H1 (cell line): ENCODE results near the gene TMCC1. TPM values are rescaled to one million over a fixed set of nuclear protein-coding genes. Genes with fewer than 3 reads are reported as not detected.

ENCODE experiments used
- CTCF ChIA-PET: fragments of 300-600 bp; sonication (Branson Sonifier 250); formaldehyde crosslinking; loops from one replicate; lab custom pipeline; 2021; ENCODE audit not compliant: partially characterized antibody; lab: Charles Lee
- POLR2A ChIA-PET: fragments of 300-600 bp; sonication (Branson Sonifier 250); formaldehyde crosslinking; loops from one replicate; lab custom pipeline; 2021; ENCODE audit warnings: inconsistent platforms; ENCODE audit not compliant: partially characterized antibody; lab: Charles Lee
- DNase-seq, 2 experiments: peaks; one replicate each; pipeline versions ENCODE4 v3.0.0 to v3.0.0-alpha.2; 2010 to 2022; ENCODE audit warnings: low spot score in 2 of 2, low read depth in 1 of 2, mixed read lengths in 1 of 2
- FAIRE-seq: peaks from 2 replicates; lab custom pipeline; 2011; peaks lifted over from hg19 to GRCh38; lab: Jason Lieb, UNC
- H2AFZ ChIP-seq: 2 replicates; pipeline ENCODE4 v1.8.1; 2012; ENCODE audit warnings: low read length, inconsistent platforms
- H2AK5ac ChIP-seq: 2 replicates; pipeline ENCODE4 v1.6.1; 2013; ENCODE audit warnings: low read depth, low read length
- H2BK120ac ChIP-seq: replicated peaks from 2 replicates; pipeline ENCODE3; 2013; ENCODE audit warnings: low read depth, low read length, inconsistent platforms
- H2BK12ac ChIP-seq: 2 replicates; pipeline ENCODE4 v1.6.1; 2013; ENCODE audit warnings: low read depth, low read length
- H2BK15ac ChIP-seq: 2 replicates; pipeline ENCODE4 v1.6.1; 2013; ENCODE audit warnings: low read length
- H2BK20ac ChIP-seq: 2 replicates; pipeline ENCODE4 v1.6.1; 2013; ENCODE audit warnings: low read length
- H2BK5ac ChIP-seq: 2 replicates; pipeline ENCODE4 v1.6.1; 2013; ENCODE audit warnings: low read depth, low read length
- H3K14ac ChIP-seq: 2 replicates; pipeline ENCODE4 v1.6.1; 2013; ENCODE audit warnings: inconsistent platforms; ENCODE audit not compliant: insufficient read length
- H3K18ac ChIP-seq: 2 replicates; pipeline ENCODE4 v1.6.1; 2013; ENCODE audit warnings: low read length; ENCODE audit errors: extremely low read depth
- H3K23ac ChIP-seq: 2 replicates; pipeline ENCODE4 v1.6.1; 2013; ENCODE audit warnings: inconsistent platforms; ENCODE audit not compliant: insufficient read length
- H3K23me2 ChIP-seq: 2 replicates; pipeline ENCODE4 v1.6.1; 2013; ENCODE audit warnings: low read depth, low read length
- H3K27ac ChIP-seq: 2 replicates; pipeline ENCODE4 v1.6.1; 2011; ENCODE audit warnings: low read depth, low read length, inconsistent platforms
- H3K27me3 ChIP-seq, 4 experiments: replicated peaks in 1 of 4; 1 replicate in 1 of 4; 2 replicates in 3 of 4; pipeline versions ENCODE4 v1.6.1 to v1.8.1; 2011 to 2013; ENCODE audit warnings: low read length in 3 of 4, mild to moderate bottlenecking in 3 of 4, inconsistent platforms in 2 of 4, mixed read lengths in 2 of 4, moderate library complexity in 1 of 4; ENCODE audit not compliant: control insufficient read depth in 3 of 4, insufficient read depth in 3 of 4; ENCODE audit errors: extremely low read depth in 1 of 4
- H3K36me3 ChIP-seq, 4 experiments: 2 replicates each; pipeline versions ENCODE4 v1.6.1 to v1.8.1; 2011 to 2013; ENCODE audit warnings: mild to moderate bottlenecking in 4 of 4, low read length in 3 of 4, moderate library complexity in 2 of 4, control low read depth in 1 of 4, inconsistent platforms in 1 of 4; ENCODE audit not compliant: insufficient read depth in 4 of 4, control insufficient read depth in 2 of 4
- H3K4ac ChIP-seq: replicated peaks from 2 replicates; pipeline ENCODE3; 2013; ENCODE audit warnings: low read length, low read depth, mixed read lengths, inconsistent platforms; ENCODE audit not compliant: insufficient read length
- H3K4me1 ChIP-seq, 4 experiments: replicated peaks in 1 of 4; 1 replicate in 1 of 4; 2 replicates in 3 of 4; pipeline versions ENCODE4 v1.6.1 to v1.8.1; 2011 to 2013; ENCODE audit warnings: low read length in 3 of 4, inconsistent platforms in 2 of 4, mixed read lengths in 1 of 4; ENCODE audit not compliant: insufficient read depth in 4 of 4, control insufficient read depth in 3 of 4
- H3K4me2 ChIP-seq, 2 experiments: 2 replicates each; pipeline versions ENCODE4 v1.6.1 to v1.8.1; 2011 to 2013; ENCODE audit warnings: low read depth in 2 of 2, low read length in 2 of 2, control low read depth in 1 of 2, inconsistent platforms in 1 of 2, mild to moderate bottlenecking in 1 of 2; ENCODE audit not compliant: insufficient read depth in 1 of 2
- H3K4me3 ChIP-seq, 4 experiments: fragments of 200-600, 300-600 bp in 1 of 4; sonication (generic), shearing (Covaris generic), sonication (Bioruptor Twin) in 1 of 4; 2 replicates each; pipeline versions ENCODE4 v1.5.1 to v1.8.1; 2011 to 2016; ENCODE audit warnings: low read length in 4 of 4, low read depth in 3 of 4, control low read depth in 2 of 4, inconsistent platforms in 2 of 4, mild to moderate bottlenecking in 2 of 4, mixed read lengths in 1 of 4, moderate library complexity in 1 of 4; ENCODE audit not compliant: insufficient read depth in 2 of 4; ENCODE audit errors: extremely low read depth in 1 of 4
- H3K56ac ChIP-seq: replicated peaks from 2 replicates; pipeline ENCODE3; 2013; ENCODE audit warnings: low read depth, mild to moderate bottlenecking, mixed read lengths, low read length, inconsistent platforms; ENCODE audit not compliant: insufficient read length
- H3K79me1 ChIP-seq: 2 replicates; pipeline ENCODE4 v1.6.1; 2013; ENCODE audit warnings: low read depth, low read length, control low read depth
- H3K79me2 ChIP-seq, 2 experiments: 2 replicates each; pipeline versions ENCODE4 v1.6.1 to v1.8.1; 2012 to 2013; ENCODE audit warnings: low read length in 2 of 2, mild to moderate bottlenecking in 2 of 2, inconsistent platforms in 1 of 2; ENCODE audit not compliant: insufficient read depth in 2 of 2, control insufficient read depth in 1 of 2
- H3K9ac ChIP-seq, 4 experiments: replicated peaks in 1 of 4; 1 replicate in 1 of 4; 2 replicates in 3 of 4; pipeline versions ENCODE4 v1.6.1 to v1.8.1; 2011 to 2013; ENCODE audit warnings: low read depth in 3 of 4, low read length in 3 of 4, control low read depth in 2 of 4, mild to moderate bottlenecking in 2 of 4, moderate library complexity in 2 of 4, inconsistent platforms in 1 of 4; ENCODE audit errors: extremely low read depth in 1 of 4
- H3K9me3 ChIP-seq, 2 experiments: 2 replicates each; pipeline versions ENCODE4 v1.6.1 to v1.8.1; 2012 to 2013; ENCODE audit warnings: mild to moderate bottlenecking in 2 of 2, moderate library complexity in 2 of 2, control low read depth in 1 of 2, inconsistent platforms in 1 of 2, low read depth in 1 of 2, low read length in 1 of 2, mixed read lengths in 1 of 2; ENCODE audit not compliant: insufficient read depth in 2 of 2
- H4K20me1 ChIP-seq, 2 experiments: replicated peaks in 1 of 2; 2 replicates each; pipeline versions ENCODE3 to v1.8.1; 2011 to 2013; ENCODE audit warnings: inconsistent platforms in 2 of 2, low read length in 2 of 2, mild to moderate bottlenecking in 1 of 2; ENCODE audit not compliant: insufficient read depth in 2 of 2, control insufficient read depth in 1 of 2
- H4K5ac ChIP-seq: 2 replicates; pipeline ENCODE4 v1.6.1; 2013; ENCODE audit warnings: low read length, low read depth, mixed read lengths, inconsistent platforms; ENCODE audit not compliant: insufficient read length
- H4K8ac ChIP-seq: 2 replicates; pipeline ENCODE4 v1.8.0; 2013; ENCODE audit warnings: mild to moderate bottlenecking, moderate library complexity, low read length, inconsistent platforms; ENCODE audit not compliant: insufficient read depth; ENCODE audit errors: extremely low read depth
- H4K91ac ChIP-seq: replicated peaks from 2 replicates; pipeline ENCODE3; 2013; ENCODE audit warnings: low read length, mixed read lengths, inconsistent platforms; ENCODE audit not compliant: insufficient read length
- CEBPB ChIP-seq: IDR thresholded peaks from 2 replicates; pipeline ENCODE4 v1.6.1; 2012; ENCODE audit warnings: low read depth, low read length
- EGR1 ChIP-seq: IDR thresholded peaks from 2 replicates; pipeline ENCODE4 v1.6.1; 2011; ENCODE audit warnings: low read depth, low read length, borderline replicate concordance
- GTF2F1 ChIP-seq: IDR thresholded peaks from 2 replicates; pipeline ENCODE4 v1.6.1; 2012; ENCODE audit warnings: low read depth, low read length, improper control_type of control experiment, borderline replicate concordance
- HDAC6 ChIP-seq: IDR thresholded peaks from one replicate; pipeline ENCODE4 v1.7.1; 2012; ENCODE audit warnings: low read depth, mild to moderate bottlenecking, inconsistent platforms, low read length, moderate library complexity
- KDM5A ChIP-seq: fragments of 200-600 bp; IDR thresholded peaks from 2 replicates; pipeline ENCODE4 v1.7.1; 2012; ENCODE audit warnings: mild to moderate bottlenecking, low read length, inconsistent platforms, mixed read lengths
- POLR2A ChIP-seq, 2 experiments: IDR thresholded peaks; 1 replicate in 1 of 2; 2 replicates in 1 of 2; pipeline ENCODE4 v1.6.1; 2011; ENCODE audit warnings: low read depth in 2 of 2, low read length in 2 of 2, mild to moderate bottlenecking in 2 of 2; ENCODE audit errors: control extremely low read depth in 1 of 2
- RBBP5 ChIP-seq: IDR thresholded peaks from 2 replicates; pipeline ENCODE4 v1.7.1; 2012; ENCODE audit warnings: low read depth, mild to moderate bottlenecking, inconsistent platforms, low read length, moderate library complexity, borderline replicate concordance
- RXRA ChIP-seq: IDR thresholded peaks from 2 replicates; pipeline ENCODE4 v1.6.1; 2011; ENCODE audit warnings: low read depth, mild to moderate bottlenecking, low read length, moderate library complexity; ENCODE audit not compliant: insufficient read depth
- TAF1 ChIP-seq: IDR thresholded peaks from 2 replicates; pipeline ENCODE4 v1.6.1; 2011; ENCODE audit warnings: mild to moderate bottlenecking, low read depth, low read length
- TEAD4 ChIP-seq: IDR thresholded peaks from 2 replicates; pipeline ENCODE4 v1.6.1; 2012; ENCODE audit warnings: low read depth, low read length, inconsistent platforms, mixed read lengths
- WGBS, 2 experiments: shearing (Covaris generic) in 1 of 2; methylation state at CpG; one replicate each; pipeline versions ENCODE4 v1.1.6 to v1.1.7; 2013 to 2015; ENCODE audit warnings: low lambda C conversion rate in 2 of 2, mixed read lengths in 2 of 2, inconsistent platforms in 1 of 2, low coverage in 1 of 2, missing lambda C conversion rate in 1 of 2; ENCODE audit not compliant: insufficient replicate concordance in 2 of 2, insufficient coverage in 1 of 2, insufficient read length in 1 of 2; ENCODE audit errors: extremely low coverage in 1 of 2, missing lambda C conversion rate in 1 of 2; 5-methylcytosine and 5-hydroxymethylcytosine counted together
- polyA plus RNA-seq, 7 experiments: library from polyadenylated mRNA; depleted of rRNA in 3 of 7; stranded (reverse) in 5 of 7; unstranded in 2 of 7; fragments of >200 nt in 5 of 7; fragments of 200-250 nt in 2 of 7; gene quantifications; 1 replicate in 5 of 7; 2 replicates in 1 of 7; 4 replicates in 1 of 7; pipeline versions ENCODE4 v1.2.1 to v1.2.3, GENCODE V29; 2011 to 2013; ENCODE audit warnings: missing spikeins in 2 of 7, mixed read lengths in 2 of 7
- total RNA-seq: library from RNA; stranded (reverse); fragmentation: NEBNext Ultra II Directional; extraction: Animal tissue kit (Norgen Biotek cat#: 25700); gene quantifications from 2 replicates; pipeline ENCODE4 v1.2.1, GENCODE V29; 2021
- TF ChIP-seq, protein P1 (sequence below), 3 experiments: IDR thresholded peaks; 1 replicate in 2 of 3; 2 replicates in 1 of 3; pipeline versions ENCODE4 v1.5.1 to v1.6.1; 2011; ENCODE audit warnings: low read length in 3 of 3, mild to moderate bottlenecking in 3 of 3, inconsistent platforms in 2 of 3, low read depth in 1 of 3, moderate library complexity in 1 of 3; ENCODE audit not compliant: insufficient read depth in 1 of 3; ENCODE audit errors: control extremely low read depth in 1 of 3
- TF ChIP-seq, protein P2 (sequence below): IDR thresholded peaks from 2 replicates; pipeline ENCODE4 v1.6.1; 2012; ENCODE audit warnings: inconsistent platforms

Gene TMCC1
- total and polyA plus RNA-seq, 2 of the 8 experiments (the other 6 are each of a cell fraction or from before 2014, with no cell fraction given), result 10.4 to 27.1 TPM

DNA sequence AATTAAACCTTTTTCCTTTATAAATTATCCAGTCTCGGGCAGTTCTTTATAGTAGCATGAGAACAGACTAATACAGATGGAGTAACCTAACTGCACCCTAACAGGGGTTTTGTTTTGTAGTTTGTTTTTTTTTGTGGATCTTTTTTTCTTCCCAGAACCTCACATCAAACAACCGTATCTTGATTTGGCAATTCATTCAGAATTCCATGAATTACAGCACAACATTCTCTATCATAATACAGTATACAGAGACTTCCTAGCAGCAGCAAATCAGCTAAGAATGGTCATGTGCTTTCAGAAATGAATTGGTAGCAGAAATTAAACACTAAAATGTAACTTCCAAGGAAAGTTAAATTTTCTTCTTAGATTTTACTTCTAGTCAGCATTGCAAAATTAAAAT lies 114.6 kb downstream of the TMCC1 start:
- 78% methylated on average over 2 of the region's 2 CpGs; no CpG with 5 or more reads in 1 of the 2 experiments for WGBS, 2 experiments
- Histone ChIP-seq H2BK5ac (no peak overlapping the region), H2BK15ac (no peak overlapping the region), H4K5ac (no peak overlapping the region), H3K4me2 (no peak overlapping the region), H3K79me2 (no peaks in the 10 kb centered on the region), H3K23ac (no peak overlapping the region), H4K20me1 (no peaks in the 10 kb centered on the region), H2AFZ (no peak overlapping the region), H4K8ac (no peak overlapping the region), H3K9ac (no peak overlapping the region), H4K91ac (no peak overlapping the region), H3K27ac (no peak overlapping the region), H3K14ac (no peak overlapping the region), H2BK20ac (no peak overlapping the region), H3K18ac (no peak overlapping the region), H3K4me3 (no peak overlapping the region), H3K23me2 (no peaks in the 10 kb centered on the region), H3K4me1 (no peaks in the 10 kb centered on the region; a peak in 1 of 7 replicates), H3K79me1 (no peaks in the 10 kb centered on the region), H2AK5ac (no peak overlapping the region), H3K9me3 (no peaks in the 10 kb centered on the region), H3K36me3 (no peaks in the 10 kb centered on the region), H2BK12ac (no peak overlapping the region), H3K27me3 (no peaks in the 10 kb centered on the region), H3K4ac (no peak overlapping the region), H2BK120ac (no peak overlapping the region), H3K56ac (no peak overlapping the region)
- FAIRE-seq (no peak), DNase-seq (no peak)
- CTCF ChIA-PET, result no interaction called here
- POLR2A ChIA-PET, result no interaction called here
- TF ChIP-seq EGR1 (no peak), TAF1 (no peak), HDAC6 (no peak), KDM5A (no peak), RXRA (no peak), CEBPB (no peak), TEAD4 (no peak), GTF2F1 (no peak), POLR2A (IDR thresholded peaks at IDR 0.05; ENCODE audit: control extremely low read depth in 1 of 2, low read depth in 2 of 2, low read length in 2 of 2) (no peak), RBBP5 (no peak)
- TF ChIP-seq, protein P1, sequence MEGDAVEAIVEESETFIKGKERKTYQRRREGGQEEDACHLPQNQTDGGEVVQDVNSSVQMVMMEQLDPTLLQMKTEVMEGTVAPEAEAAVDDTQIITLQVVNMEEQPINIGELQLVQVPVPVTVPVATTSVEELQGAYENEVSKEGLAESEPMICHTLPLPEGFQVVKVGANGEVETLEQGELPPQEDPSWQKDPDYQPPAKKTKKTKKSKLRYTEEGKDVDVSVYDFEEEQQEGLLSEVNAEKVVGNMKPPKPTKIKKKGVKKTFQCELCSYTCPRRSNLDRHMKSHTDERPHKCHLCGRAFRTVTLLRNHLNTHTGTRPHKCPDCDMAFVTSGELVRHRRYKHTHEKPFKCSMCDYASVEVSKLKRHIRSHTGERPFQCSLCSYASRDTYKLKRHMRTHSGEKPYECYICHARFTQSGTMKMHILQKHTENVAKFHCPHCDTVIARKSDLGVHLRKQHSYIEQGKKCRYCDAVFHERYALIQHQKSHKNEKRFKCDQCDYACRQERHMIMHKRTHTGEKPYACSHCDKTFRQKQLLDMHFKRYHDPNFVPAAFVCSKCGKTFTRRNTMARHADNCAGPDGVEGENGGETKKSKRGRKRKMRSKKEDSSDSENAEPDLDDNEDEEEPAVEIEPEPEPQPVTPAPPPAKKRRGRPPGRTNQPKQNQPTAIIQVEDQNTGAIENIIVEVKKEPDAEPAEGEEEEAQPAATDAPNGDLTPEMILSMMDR (IDR thresholded peaks at IDR 0.05; ENCODE audit: control extremely low read depth in 1 of 3, insufficient read depth in 1 of 3, low read depth in 1 of 3, low read length in 3 of 3), result no peak
- TF ChIP-seq, protein P2, sequence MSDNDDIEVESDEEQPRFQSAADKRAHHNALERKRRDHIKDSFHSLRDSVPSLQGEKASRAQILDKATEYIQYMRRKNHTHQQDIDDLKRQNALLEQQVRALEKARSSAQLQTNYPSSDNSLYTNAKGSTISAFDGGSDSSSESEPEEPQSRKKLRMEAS, result no peak
